K562 (cell line): Measurements from ENCODE around the gene ZNF586. TPM values are rescaled to one million over a fixed set of nuclear protein-coding genes. Genes with fewer than 3 reads are reported as not detected.

Experiments used
- CAMTA2 ChIP-seq: fragments of 250-450 bp; sonication (Bioruptor Pico); conservative IDR thresholded peaks from 2 replicates; pipeline ENCODE4 v1.5.1; 2022
- CHD2 ChIP-seq: IDR thresholded peaks from 2 replicates; pipeline ENCODE4 v1.6.1; 2011; ENCODE audit warnings: low read depth, low read length
- HNRNPL ChIP-seq: fragments of 200-400 bp; formaldehyde crosslinking; IDR thresholded peaks from 2 replicates; pipeline ENCODE4 v1.6.1; 2017; ENCODE audit warnings: low read depth, mild to moderate bottlenecking, low read length
- JUND ChIP-seq, 2 experiments: IDR thresholded peaks; 2 replicates in 1 of 2; 3 replicates in 1 of 2; pipeline ENCODE4 v1.6.1; 2011; ENCODE audit warnings: borderline replicate concordance in 2 of 2, low read depth in 2 of 2, low read length in 2 of 2, improper control_type of control experiment in 1 of 2, missing biosample characterization in 1 of 2, missing genetic modification characterization in 1 of 2, missing genetic modification reagents in 1 of 2
- KLF10 ChIP-seq: fragments of 250-450 bp; sonication (Bioruptor Pico); IDR thresholded peaks from 2 replicates; pipeline ENCODE4 v1.6.1; 2021; ENCODE audit warnings: matching md5 sums
- MED1 ChIP-seq: sonication (generic); formaldehyde crosslinking; IDR thresholded peaks from 2 replicates; pipeline ENCODE4 v1.8.1; 2023; ENCODE audit warnings: missing genetic modification reagents, borderline replicate concordance
- NR4A1 ChIP-seq, 2 experiments: fragments of 250-450 bp in 1 of 2; fragments of 450-650 bp in 1 of 2; sonication (Bioruptor Pico) in 1 of 2; IDR thresholded peaks; 2 replicates each; pipeline versions ENCODE4 v1.4.0 to v1.6.1; 2016 to 2020; ENCODE audit warnings: mild to moderate bottlenecking in 2 of 2, missing compliant biosample characterization in 1 of 2, missing genetic modification characterization in 1 of 2, moderate library complexity in 1 of 2
- POLR2H ChIP-seq: IDR thresholded peaks from 2 replicates; pipeline ENCODE4 v1.6.1; 2016; ENCODE audit warnings: missing genetic modification characterization, low read depth, mild to moderate bottlenecking, control low read depth, missing compliant biosample characterization, moderate library complexity
- PTBP1 ChIP-seq: fragments of 200-400 bp; formaldehyde crosslinking; IDR thresholded peaks from 2 replicates; pipeline ENCODE4 v1.6.1; 2017; ENCODE audit warnings: low read depth, low read length
- RBFOX2 ChIP-seq: fragments of 200-400 bp; formaldehyde crosslinking; IDR thresholded peaks from 2 replicates; pipeline ENCODE4 v1.6.1; 2017; ENCODE audit warnings: low read depth, mild to moderate bottlenecking, low read length, moderate library complexity
- RBM39 ChIP-seq: fragments of 200-400 bp; formaldehyde crosslinking; optimal IDR thresholded peaks from 2 replicates; pipeline ENCODE3; 2018; ENCODE audit warnings: low read depth, low read length
- RFX7 ChIP-seq: fragments of 250-450 bp; sonication (Bioruptor Pico); IDR thresholded peaks from 2 replicates; pipeline ENCODE4 v1.5.1; 2021; ENCODE audit warnings: mild to moderate bottlenecking
- TARDBP ChIP-seq: fragments of 450-650 bp; IDR thresholded peaks from 2 replicates; pipeline ENCODE4 v1.6.1; 2016
- TGIF2 ChIP-seq: sonication (generic); formaldehyde crosslinking; IDR thresholded peaks from 2 replicates; pipeline ENCODE4 v1.8.1; 2022; ENCODE audit warnings: mild to moderate bottlenecking, missing genetic modification reagents, moderate library complexity
- XRCC4 ChIP-seq: IDR thresholded peaks from one replicate; pipeline ENCODE4 v1.6.1; 2011; ENCODE audit not compliant: insufficient read depth, insufficient read length; ENCODE audit errors: extremely low read depth
- ZC3H8 ChIP-seq: fragments of 450-650 bp; IDR thresholded peaks from 2 replicates; pipeline ENCODE4 v1.6.1; 2017
- ZNF766 ChIP-seq: fragments of 200-800 bp; sonication (Bioruptor generic); conservative IDR thresholded peaks from 2 replicates; pipeline ENCODE4 v1.6.1; 2016; ENCODE audit warnings: missing genetic modification characterization, missing compliant biosample characterization
- polyA plus RNA-seq, 8 experiments: library from polyadenylated mRNA; depleted of rRNA in 4 of 8; stranded (reverse) in 5 of 8; unstranded in 3 of 8; fragments of >200 nt; fragmentation: Nextera tagmentation in 2 of 8; fragmentation: Illumina TruSeq in 1 of 8; extraction: Ambion mirVana in 2 of 8; extraction: Trizol in 1 of 8; gene quantifications; 2 replicates each; pipeline versions ENCODE4 v1.2.1 to v1.2.3, GENCODE V29; 2011 to 2014; ENCODE audit warnings: inconsistent platforms in 1 of 8, missing spikeins in 1 of 8
- total RNA-seq, 7 experiments: library from RNA; depleted of rRNA in 6 of 7; stranded (reverse); fragments of >200 nt in 6 of 7; fragmentation: Illumina TruSeq in 2 of 7; extraction: Trizol in 2 of 7; gene quantifications; 2 replicates each; pipeline versions ENCODE4 v1.2.1 to v1.2.3, GENCODE V29; 2011 to 2021; ENCODE audit warnings: low replicate concordance in 1 of 7
- TF ChIP-seq, protein P1 (sequence below): fragments of 250-450 bp; sonication (Bioruptor Pico); IDR thresholded peaks from 2 replicates; pipeline ENCODE4 v1.8.0; 2022; ENCODE audit warnings: inconsistent platforms
- TF ChIP-seq, protein P2 (sequence below): sonication (generic); formaldehyde crosslinking; IDR thresholded peaks from 2 replicates; pipeline ENCODE4 v1.4.0; 2020; ENCODE audit warnings: mild to moderate bottlenecking, missing genetic modification reagents
- TF ChIP-seq, protein P3 (sequence below): sonication (generic); formaldehyde crosslinking; IDR thresholded peaks from 2 replicates; pipeline ENCODE4 v1.5.0; 2020; ENCODE audit warnings: missing genetic modification reagents
- TF ChIP-seq, protein P4 (sequence below): fragments of 200-800 bp; sonication (Bioruptor generic); IDR thresholded peaks from 2 replicates; pipeline ENCODE4 v1.6.1; 2017; ENCODE audit warnings: missing genetic modification characterization, missing compliant biosample characterization

The ZNF586 gene
- total and polyA plus RNA-seq, 9 of the 15 experiments (the other 6 are each of a cell fraction or from before 2014, with no cell fraction given), result 2.5 to 12.6 (median 8.4) TPM

DNA sequence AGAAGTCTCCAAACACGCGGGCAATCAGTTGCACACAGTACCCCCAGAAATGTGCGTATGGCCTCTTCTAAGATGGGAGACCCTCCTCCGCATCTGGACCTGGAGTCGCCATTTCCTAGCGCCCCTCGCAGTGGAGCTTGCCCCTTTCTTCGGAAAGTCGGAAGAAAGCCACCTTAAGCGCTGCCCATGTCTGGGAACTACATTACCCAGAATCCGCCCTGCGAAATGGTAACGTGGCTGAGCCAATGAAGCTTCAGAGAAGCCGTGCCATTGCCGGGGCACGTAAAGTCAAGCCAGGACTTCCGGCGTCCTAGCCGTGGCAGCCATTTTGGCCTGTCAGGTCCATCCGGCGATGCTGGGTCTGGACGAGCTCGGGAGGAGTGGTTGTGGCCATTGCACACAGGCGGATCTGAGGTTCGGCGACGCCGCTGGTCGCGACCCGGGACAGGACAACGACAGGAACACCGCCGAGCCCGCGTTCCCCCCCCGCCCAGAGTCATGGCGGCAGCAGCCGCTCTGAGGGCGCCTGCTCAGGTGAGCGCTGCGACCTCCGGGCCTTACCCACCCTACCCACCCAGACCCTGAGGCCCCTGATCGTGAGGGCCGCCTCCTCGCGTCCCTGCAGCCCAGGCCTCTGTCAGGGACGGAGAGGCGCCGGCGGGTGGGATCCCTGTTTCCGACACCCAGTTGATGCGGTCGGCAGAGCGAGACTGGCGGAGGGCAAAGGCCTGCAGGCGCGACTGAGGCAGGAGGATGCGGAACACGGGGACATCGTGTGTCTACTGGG lies at the start of gene ZNF586 (continued):
- no peak for TF ChIP-seq CAMTA2 (CRISPR knock-in tag)
- TF ChIP-seq, protein P1, sequence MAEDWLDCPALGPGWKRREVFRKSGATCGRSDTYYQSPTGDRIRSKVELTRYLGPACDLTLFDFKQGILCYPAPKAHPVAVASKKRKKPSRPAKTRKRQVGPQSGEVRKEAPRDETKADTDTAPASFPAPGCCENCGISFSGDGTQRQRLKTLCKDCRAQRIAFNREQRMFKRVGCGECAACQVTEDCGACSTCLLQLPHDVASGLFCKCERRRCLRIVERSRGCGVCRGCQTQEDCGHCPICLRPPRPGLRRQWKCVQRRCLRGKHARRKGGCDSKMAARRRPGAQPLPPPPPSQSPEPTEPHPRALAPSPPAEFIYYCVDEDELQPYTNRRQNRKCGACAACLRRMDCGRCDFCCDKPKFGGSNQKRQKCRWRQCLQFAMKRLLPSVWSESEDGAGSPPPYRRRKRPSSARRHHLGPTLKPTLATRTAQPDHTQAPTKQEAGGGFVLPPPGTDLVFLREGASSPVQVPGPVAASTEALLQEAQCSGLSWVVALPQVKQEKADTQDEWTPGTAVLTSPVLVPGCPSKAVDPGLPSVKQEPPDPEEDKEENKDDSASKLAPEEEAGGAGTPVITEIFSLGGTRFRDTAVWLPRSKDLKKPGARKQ (CRISPR knock-in tag), result peak; percentile 89
- TF ChIP-seq TARDBP, result no peak
- TF ChIP-seq POLR2H (tag), result no peak
- TF ChIP-seq, protein P2, sequence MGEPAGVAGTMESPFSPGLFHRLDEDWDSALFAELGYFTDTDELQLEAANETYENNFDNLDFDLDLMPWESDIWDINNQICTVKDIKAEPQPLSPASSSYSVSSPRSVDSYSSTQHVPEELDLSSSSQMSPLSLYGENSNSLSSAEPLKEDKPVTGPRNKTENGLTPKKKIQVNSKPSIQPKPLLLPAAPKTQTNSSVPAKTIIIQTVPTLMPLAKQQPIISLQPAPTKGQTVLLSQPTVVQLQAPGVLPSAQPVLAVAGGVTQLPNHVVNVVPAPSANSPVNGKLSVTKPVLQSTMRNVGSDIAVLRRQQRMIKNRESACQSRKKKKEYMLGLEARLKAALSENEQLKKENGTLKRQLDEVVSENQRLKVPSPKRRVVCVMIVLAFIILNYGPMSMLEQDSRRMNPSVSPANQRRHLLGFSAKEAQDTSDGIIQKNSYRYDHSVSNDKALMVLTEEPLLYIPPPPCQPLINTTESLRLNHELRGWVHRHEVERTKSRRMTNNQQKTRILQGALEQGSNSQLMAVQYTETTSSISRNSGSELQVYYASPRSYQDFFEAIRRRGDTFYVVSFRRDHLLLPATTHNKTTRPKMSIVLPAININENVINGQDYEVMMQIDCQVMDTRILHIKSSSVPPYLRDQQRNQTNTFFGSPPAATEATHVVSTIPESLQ (CRISPR knock-in tag), result no peak
- TF ChIP-seq, protein P3, sequence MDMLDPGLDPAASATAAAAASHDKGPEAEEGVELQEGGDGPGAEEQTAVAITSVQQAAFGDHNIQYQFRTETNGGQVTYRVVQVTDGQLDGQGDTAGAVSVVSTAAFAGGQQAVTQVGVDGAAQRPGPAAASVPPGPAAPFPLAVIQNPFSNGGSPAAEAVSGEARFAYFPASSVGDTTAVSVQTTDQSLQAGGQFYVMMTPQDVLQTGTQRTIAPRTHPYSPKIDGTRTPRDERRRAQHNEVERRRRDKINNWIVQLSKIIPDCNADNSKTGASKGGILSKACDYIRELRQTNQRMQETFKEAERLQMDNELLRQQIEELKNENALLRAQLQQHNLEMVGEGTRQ (CRISPR knock-in tag), result no peak
- TF ChIP-seq TGIF2 (CRISPR knock-in tag), result no peak
- TF ChIP-seq RFX7 (CRISPR knock-in tag), result no peak
- no peak for TF ChIP-seq NR4A1 (CRISPR knock-in tag; IDR thresholded peaks at IDR 0.05)
- TF ChIP-seq NR4A1 (tag; IDR thresholded peaks at IDR 0.05), result no peak
- no peak for TF ChIP-seq JUND (IDR thresholded peaks at IDR 0.05; ENCODE audit: borderline replicate concordance, low read depth, low read length)
- TF ChIP-seq JUND (tag; IDR thresholded peaks at IDR 0.05; ENCODE audit: borderline replicate concordance, low read depth, low read length), result 0 out of 3 replicates have a peak, but pooled peaks have one; percentile 23
- no peak for TF ChIP-seq MED1 (CRISPR knock-in tag)
- peak; percentile 65 for TF ChIP-seq ZNF766 (CRISPR knock-in tag)
- no peak for TF ChIP-seq XRCC4
- TF ChIP-seq, protein P4, sequence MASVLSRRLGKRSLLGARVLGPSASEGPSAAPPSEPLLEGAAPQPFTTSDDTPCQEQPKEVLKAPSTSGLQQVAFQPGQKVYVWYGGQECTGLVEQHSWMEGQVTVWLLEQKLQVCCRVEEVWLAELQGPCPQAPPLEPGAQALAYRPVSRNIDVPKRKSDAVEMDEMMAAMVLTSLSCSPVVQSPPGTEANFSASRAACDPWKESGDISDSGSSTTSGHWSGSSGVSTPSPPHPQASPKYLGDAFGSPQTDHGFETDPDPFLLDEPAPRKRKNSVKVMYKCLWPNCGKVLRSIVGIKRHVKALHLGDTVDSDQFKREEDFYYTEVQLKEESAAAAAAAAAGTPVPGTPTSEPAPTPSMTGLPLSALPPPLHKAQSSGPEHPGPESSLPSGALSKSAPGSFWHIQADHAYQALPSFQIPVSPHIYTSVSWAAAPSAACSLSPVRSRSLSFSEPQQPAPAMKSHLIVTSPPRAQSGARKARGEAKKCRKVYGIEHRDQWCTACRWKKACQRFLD (CRISPR knock-in tag), result peak; percentile 53; the same call in 1 of the 2 replicates
- TF ChIP-seq PTBP1, result no peak
- TF ChIP-seq ZC3H8, result no peak
- TF ChIP-seq HNRNPL, result no peak
- no peak for TF ChIP-seq RBM39
- TF ChIP-seq RBFOX2, result peak; percentile 92
- TF ChIP-seq CHD2, result peak; percentile 50
- TF ChIP-seq KLF10 (CRISPR knock-in tag), result no peak
